NCI-H345 treated with DMSO at 0.1 percent for 48 hours (cell line): ENCODE data around the gene SMC6.

Experiments used
- DNase-seq: peaks from one replicate; lab custom pipeline; 2025; ENCODE audit not compliant: unreplicated experiment; lab: John Stamatoyannopoulos, UW

The SMC6 gene, protein sequence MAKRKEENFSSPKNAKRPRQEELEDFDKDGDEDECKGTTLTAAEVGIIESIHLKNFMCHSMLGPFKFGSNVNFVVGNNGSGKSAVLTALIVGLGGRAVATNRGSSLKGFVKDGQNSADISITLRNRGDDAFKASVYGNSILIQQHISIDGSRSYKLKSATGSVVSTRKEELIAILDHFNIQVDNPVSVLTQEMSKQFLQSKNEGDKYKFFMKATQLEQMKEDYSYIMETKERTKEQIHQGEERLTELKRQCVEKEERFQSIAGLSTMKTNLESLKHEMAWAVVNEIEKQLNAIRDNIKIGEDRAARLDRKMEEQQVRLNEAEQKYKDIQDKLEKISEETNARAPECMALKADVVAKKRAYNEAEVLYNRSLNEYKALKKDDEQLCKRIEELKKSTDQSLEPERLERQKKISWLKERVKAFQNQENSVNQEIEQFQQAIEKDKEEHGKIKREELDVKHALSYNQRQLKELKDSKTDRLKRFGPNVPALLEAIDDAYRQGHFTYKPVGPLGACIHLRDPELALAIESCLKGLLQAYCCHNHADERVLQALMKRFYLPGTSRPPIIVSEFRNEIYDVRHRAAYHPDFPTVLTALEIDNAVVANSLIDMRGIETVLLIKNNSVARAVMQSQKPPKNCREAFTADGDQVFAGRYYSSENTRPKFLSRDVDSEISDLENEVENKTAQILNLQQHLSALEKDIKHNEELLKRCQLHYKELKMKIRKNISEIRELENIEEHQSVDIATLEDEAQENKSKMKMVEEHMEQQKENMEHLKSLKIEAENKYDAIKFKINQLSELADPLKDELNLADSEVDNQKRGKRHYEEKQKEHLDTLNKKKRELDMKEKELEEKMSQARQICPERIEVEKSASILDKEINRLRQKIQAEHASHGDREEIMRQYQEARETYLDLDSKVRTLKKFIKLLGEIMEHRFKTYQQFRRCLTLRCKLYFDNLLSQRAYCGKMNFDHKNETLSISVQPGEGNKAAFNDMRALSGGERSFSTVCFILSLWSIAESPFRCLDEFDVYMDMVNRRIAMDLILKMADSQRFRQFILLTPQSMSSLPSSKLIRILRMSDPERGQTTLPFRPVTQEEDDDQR

DNA sequence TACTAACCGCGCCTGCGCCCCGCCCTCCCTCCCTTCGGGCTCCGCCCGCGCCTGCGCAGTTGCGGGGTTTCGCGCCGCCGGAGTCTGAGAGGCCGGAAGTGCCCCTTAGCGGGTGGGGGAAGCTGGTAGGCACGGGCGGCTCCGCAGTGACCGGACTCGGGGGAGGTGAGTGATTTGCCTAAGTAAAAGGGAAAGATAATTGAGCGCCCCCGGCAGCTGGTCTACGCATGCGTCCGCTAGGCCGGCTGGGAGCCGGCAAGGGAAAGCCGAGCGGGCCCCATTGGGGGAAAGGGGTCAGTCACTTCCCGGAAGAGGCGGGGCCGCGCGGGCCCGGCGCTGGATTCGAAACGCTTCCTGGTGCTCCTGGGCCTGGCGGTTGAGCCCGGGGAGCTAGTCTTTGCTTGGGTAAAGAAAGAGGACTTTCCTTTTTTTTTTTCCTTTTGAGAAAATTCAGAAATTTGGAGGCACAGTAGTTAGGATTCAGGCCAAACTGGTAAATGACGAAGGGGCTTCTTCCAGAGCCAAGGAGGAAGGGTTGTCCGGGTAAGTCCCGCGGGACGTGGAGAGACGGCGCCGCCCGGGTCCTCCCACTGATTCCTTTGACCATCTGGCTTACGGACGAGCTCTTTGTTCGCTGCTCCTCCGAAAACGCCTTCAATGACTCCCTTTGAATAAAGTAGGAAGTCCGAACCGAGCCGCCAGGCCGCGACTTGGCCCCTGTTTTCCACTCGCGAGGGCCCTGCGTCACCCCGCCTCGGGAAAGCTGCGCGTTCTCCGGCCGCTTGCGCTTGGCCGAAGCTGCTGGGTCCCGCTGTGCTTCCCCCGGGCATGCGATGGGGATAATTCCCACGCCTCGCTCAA is at the start of gene SMC6, which contains the start of gene GEN1:
Gene SMC6, minus strand, starts transcription at position 8 of the 861 bp plus-strand sequence. CDS start 7,864 bp downstream, outside the sequence.
Gene GEN1, plus strand, starts transcription at position 336 of the 861 bp plus-strand sequence. CDS start 5,806 bp downstream, outside the sequence.
- DNase-seq: peak; percentile 99

DNA sequence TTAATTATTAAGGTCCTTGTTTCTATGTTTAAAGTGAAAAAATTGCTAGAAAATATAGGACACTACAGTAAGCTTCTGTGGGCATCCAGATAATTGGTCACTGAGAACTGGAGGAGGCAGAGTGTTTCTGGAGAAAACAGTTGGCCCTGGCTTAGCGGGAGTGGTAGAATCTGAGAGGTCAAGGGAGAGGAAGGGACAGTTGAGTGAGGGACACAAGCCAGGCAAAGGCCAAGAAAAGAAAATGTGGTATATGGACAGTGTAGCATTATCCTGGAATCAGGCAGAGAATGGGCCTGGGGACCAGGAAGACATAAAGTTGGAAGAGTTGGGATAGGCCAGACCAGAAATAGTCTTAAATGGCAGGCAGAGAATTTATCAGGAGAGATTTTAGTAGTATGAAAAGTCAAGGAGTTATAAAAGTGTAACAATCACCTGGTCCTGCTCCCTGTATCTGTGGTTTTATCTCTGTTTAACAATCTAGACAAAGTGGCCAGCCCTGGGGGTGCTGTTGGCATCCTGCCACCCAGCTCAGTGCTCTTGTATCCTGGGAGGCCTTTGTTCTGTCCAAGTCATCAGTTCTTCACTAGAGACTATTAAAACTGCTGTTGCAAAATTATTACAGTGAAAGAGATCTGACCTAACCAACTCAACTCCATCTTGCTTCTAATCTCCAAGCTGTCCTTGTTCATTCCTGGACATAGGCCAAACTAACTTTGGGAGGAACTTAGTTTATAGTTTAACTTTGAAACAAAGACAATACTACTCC is 47.3 kb upstream of the SMC6 start:
- DNase-seq: peak; percentile 86

DNA sequence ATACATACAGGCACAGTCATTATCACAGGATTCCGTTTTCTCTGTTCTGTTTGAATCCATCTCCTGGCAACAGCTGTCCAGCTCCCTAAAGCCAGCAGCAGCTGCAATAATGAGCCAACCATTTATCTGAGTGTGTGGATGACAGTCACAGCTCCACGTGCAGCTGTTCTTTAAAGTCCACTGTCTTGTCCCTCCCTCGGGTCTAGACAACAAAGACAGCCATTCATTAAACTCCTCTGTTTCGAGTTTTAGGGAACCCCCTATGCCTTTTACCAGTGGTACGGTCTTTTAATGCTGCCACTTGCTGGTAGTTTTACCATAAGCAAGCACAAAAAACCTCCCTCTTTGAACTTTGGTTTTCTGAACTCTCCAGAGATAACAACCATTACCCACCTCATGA is 46.6 kb upstream of the SMC6 start:
- peak; percentile 4 for DNase-seq

GRCh38 chr2:17799301-17800120 is 45.9 kb upstream of the SMC6 start:
- DNase-seq: no peak

DNA sequence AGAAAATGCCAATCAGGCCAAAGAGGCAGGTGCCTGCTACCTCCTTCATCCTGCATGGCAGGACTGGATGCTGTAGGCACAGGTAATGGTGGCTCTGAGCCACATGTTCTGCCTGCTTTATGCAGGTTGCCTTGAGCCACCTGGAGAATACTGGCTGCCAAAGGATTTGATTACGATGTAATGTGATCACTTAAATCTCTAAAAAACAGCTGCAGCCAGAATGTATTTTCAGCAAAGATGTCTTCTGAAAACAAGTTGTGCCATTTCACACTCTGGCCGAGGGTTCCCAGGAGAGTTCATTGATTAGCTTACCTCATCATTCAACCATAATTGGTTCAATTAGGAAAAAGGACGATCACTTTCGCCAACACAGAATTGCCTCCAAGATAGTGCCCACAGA is 44.7 kb upstream of the SMC6 start:
- no peak for DNase-seq

- no peak for DNase-seq
These were observed 41.7 kb upstream of the SMC6 start for GRCh38 chr2:17795309-17795708.

DNA sequence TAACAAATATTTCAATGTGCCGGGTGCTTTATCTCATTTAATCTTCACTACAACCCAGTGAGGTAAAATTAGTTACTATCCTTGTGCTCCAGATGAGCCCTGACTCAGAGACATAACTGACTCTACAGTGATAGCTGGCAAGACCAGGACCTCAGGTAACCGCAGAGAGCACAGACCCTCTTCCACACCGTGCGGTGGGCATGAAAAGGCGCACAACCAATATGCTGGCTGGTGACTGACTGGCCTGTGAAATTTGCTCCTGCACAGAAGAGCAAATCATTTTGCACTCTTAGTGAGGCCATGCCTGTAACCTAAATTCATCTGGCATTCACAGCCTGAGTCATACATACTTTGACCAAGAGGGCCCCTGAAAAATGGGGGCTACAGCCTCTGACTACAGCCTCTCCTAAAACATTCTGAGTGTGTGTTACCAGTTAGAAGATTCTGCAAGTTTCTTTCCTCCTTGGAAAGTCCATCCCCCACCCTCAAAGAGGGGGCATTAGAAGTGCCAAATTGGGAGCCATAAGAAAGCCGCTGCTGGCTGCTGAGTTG is 40.3 kb upstream of the SMC6 start:
- no peak for DNase-seq

GRCh38 chr2:17793296-17793695 is 39.7 kb upstream of the SMC6 start:
- no peak for DNase-seq

- DNase-seq: no peak
These were observed 38.9 kb upstream of the SMC6 start for GRCh38 chr2:17792515-17792914.

GRCh38 chr2:17791817-17792130 is 38.2 kb upstream of the SMC6 start:
- DNase-seq: no peak

DNA sequence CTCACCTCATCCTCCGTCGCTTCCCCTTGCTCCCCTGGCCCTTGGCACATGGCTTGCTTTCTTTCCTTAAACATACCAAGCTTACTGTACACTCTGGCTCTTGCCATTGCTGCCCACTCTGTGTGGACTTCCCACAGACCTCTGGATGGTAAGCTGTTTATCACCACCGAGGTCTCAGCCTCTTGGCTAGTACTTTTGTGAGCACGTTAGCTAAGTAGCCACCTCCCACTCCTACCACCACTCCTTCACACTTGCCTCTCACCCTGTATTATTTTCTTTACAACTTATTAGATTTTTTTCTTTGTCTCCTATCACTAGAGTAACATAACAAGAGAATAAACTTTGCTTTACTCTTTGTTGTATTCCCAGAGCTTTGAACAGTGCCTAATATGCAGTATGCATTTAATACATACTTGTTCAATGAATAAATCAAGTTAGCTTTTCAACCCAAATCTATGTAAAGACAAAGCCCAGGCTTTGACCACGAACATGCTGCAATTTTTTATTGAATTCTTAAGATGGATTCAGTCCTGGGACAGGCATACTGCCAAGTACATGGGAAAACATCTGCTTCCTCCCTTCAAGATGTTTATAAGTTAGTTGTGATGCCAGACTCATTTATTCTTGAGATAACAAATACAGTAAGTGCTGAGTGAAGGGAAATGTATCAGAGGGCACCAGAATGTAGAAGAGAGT is 37.7 kb upstream of the SMC6 start:
- no peak for DNase-seq

- no peak for DNase-seq
These were observed 36.9 kb upstream of the SMC6 start for GRCh38 chr2:17790536-17790935.

GRCh38 chr2:17788773-17789172 is 35.2 kb upstream of the SMC6 start:
- no peak for DNase-seq

DNA sequence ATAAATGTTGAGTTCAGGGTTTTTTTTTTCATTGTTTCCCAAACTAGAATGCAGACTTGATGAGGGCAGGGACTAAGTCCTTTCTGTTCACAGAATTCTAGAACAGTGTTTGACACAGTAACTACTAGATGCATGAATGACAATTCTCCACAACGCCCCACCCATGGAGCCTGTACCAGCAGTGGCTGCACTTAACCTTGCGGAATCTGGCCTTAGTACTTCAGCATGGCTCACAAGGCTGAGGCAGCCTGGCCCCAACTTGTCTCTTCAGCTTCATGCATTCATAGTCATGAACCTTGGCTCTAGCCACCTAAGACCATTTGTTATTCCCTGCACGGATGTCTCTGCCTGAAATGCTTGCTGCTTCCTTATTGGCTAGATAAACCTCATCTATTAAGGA is 33.1 kb upstream of the SMC6 start:
- DNase-seq: no peak

DNA sequence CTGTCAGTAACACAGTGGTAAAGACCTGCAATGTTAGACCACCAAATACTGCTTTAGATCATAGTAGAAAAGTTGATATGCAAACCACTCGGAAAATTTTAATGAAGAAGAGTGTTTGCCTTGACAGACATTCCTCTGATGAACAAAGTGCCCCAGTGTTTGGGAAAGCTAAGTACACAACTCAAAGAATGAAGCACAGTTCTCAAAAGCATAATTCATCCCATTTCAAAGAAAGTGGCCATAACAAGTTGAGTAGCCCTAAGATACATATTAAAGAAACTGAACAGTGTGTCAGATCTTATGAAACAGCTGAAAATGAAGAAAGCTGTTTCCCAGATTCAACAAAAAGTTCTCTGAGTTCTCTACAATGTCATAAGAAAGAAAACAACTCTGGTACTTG is 27.9 kb upstream of the SMC6 start:
- DNase-seq: no peak

GRCh38 chr2:17780546-17780945 is 26.9 kb upstream of the SMC6 start:
- no peak for DNase-seq

DNA sequence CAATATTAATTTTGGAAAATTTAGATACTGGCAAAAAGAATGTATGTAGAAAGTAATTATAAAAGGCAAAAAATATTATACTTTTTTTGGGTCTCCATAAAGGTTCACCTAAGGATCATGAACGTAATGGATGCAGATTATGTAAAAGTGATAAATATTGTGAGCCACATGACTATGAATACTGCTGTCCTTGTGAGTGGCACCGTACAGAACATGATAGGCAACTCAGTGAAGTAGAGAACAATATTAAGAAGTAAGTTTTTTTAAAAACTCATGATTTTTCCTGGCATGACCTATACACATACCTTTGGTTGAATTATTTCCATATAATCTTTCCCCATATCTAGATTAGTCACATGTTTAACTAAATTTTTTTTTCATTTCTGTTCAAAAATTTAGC is 18.9 kb upstream of the SMC6 start:
- DNase-seq: no peak

GRCh38 chr2:17771956-17772355 is 18.3 kb upstream of the SMC6 start:
- DNase-seq: no peak
